Measurements from ENCODE around the gene MIA. TPM values are rescaled to one million over a fixed set of nuclear protein-coding genes. Genes with fewer than 3 reads are reported as not detected.
"Not testable (repeated sequence)": the region's sequence is repeated elsewhere in the genome, so short reads cannot be mapped to it uniquely, and the experiment has no call there.

The MIA gene
- total RNA-seq, 1 donor from 2014 or later = not detected

DNA sequence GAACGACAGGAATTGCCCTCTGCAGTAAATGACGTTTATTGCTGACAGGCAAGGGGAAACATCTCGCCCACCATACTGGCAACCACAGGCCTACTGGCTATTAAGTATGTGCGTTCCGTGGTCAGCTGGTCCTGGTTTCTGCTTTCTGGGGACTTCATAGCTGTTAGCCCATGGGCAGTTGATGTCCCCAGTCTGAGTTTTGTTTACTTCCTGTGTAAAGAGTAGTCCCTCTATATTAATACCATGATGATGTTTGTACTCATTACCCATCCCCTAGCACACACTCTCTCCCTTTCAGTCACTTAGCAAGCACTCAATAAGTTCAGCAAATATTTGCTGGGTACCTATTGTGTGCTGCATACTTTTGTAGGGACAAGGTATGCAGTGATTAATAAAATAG, 6.5 kb upstream of the MIA start:
- Histone ChIP-seq H3K36me3 (no peaks in the 10 kb centered on the region), H3K9ac (no peak overlapping the region), H3F3A (ENCODE audit: low read depth) (peaks cover 25% of the 10 kb centered on the region), H2AFZ (replicated peaks) (no peak overlapping the region), H4K20me1 (ENCODE audit: low read depth) (peaks cover 12% of the 10 kb centered on the region), H3K79me2 (ENCODE audit: low read depth) (no peaks in the 10 kb centered on the region), H3K4me3 (no peak overlapping the region), H3K9me3 (ENCODE audit: low read depth) (no peaks in the 10 kb centered on the region), H3K4me1 (no peaks in the 10 kb centered on the region), H3K27me3 (no peaks in the 10 kb centered on the region), H3K27ac (no peak overlapping the region), H3K4me2 (no peak overlapping the region)
- TF ChIP-seq, protein P1, sequence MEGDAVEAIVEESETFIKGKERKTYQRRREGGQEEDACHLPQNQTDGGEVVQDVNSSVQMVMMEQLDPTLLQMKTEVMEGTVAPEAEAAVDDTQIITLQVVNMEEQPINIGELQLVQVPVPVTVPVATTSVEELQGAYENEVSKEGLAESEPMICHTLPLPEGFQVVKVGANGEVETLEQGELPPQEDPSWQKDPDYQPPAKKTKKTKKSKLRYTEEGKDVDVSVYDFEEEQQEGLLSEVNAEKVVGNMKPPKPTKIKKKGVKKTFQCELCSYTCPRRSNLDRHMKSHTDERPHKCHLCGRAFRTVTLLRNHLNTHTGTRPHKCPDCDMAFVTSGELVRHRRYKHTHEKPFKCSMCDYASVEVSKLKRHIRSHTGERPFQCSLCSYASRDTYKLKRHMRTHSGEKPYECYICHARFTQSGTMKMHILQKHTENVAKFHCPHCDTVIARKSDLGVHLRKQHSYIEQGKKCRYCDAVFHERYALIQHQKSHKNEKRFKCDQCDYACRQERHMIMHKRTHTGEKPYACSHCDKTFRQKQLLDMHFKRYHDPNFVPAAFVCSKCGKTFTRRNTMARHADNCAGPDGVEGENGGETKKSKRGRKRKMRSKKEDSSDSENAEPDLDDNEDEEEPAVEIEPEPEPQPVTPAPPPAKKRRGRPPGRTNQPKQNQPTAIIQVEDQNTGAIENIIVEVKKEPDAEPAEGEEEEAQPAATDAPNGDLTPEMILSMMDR (IDR thresholded peaks at IDR 0.05) = no peak
- TF ChIP-seq EZH2phosphoT487 (IDR thresholded peaks at IDR 0.05) (no peak), EZH2 (IDR thresholded peaks at IDR 0.05) (no peak)
- Mint-ChIP-seq H3K36me3 (peaks cover 30% of the 10 kb centered on the region), H3K4me1 (no peaks in the 10 kb centered on the region), H3K27me3 (ENCODE audit: insufficient read depth, low read depth) (peaks cover 2% of the 10 kb centered on the region), H3K4me3 (no peak overlapping the region), H3K9me3 (no peaks in the 10 kb centered on the region), H3K27ac (no peak overlapping the region)
- DNase-seq (ENCODE audit: low spot score) = no peak

DNA sequence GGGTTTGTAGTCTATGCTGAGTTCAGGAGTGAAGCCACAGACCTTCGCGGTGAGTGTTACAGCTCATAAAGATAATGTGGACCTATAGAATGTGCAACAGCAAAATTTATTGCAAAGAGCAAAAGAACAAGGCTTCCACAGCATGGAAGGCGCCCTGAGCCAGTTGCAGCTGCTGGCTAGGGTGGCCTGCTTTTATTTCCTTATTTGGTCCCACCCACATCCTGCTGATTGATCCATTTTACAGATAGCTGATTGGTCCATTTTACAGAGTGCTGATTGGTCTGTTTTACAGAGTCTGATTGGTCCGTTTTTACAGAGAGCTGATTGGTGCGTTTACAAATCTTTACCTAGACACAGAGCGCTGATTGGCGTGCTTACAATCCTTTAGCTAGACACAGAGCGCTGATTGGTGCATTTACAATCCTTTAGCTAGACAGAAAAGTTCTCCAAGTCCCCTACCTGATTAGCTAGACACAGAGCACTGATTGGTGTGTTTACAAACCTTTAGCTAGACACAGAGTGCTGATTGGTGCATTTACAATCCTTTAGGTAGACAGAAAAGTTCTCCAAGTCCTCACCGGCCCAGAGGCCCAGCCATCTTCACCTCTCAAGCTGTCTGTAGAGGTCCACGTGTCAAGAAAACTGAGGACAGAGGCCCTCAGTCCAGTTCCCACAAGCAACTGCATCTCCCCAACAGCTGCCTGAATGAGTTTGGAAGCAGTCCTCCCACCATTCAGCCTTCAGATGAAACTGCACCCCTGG, 4.0 kb upstream of the MIA start:
- peaks cover 11% of the 10 kb centered on the region for H3K36me3 Mint-ChIP-seq

GRCh38 chr19:40775632-40776022, 306 bp downstream of the MIA start:
- Histone ChIP-seq H3K27me3 (no peaks in the 10 kb centered on the region), H3K4me1 (peaks cover 4% of the 10 kb centered on the region), H3K79me2 (ENCODE audit: low read depth) (no peaks in the 10 kb centered on the region), H3K9ac (no peak overlapping the region), H3K27ac (no peak overlapping the region), H3F3A (ENCODE audit: low read depth) (peaks cover 26% of the 10 kb centered on the region), H4K20me1 (ENCODE audit: low read depth) (no peaks in the 10 kb centered on the region), H3K36me3 (no peaks in the 10 kb centered on the region), H3K4me2 (no peak overlapping the region), H3K9me3 (ENCODE audit: low read depth) (no peaks in the 10 kb centered on the region), H3K4me3 (no peak overlapping the region), H2AFZ (replicated peaks) (no peak overlapping the region)
- Mint-ChIP-seq H3K4me3 (peak overlapping the region; percentile 75), H3K9me3 (no peaks in the 10 kb centered on the region), H3K27me3 (ENCODE audit: insufficient read depth, low read depth) (peaks cover 2% of the 10 kb centered on the region), H3K27ac (no peak overlapping the region), H3K36me3 (peaks cover 7% of the 10 kb centered on the region), H3K4me1 (peaks cover 18% of the 10 kb centered on the region)
- no peak for DNase-seq (ENCODE audit: low spot score)
- TF ChIP-seq EZH2phosphoT487 (IDR thresholded peaks at IDR 0.05) (no peak), EZH2 (IDR thresholded peaks at IDR 0.05) (no peak)
- TF ChIP-seq, protein P1 (IDR thresholded peaks at IDR 0.05) = no peak

More for the DNA sequence above, 4.0 kb upstream of the MIA start:
- not testable (repeated sequence) for H3K9me3 ChIP-seq (ENCODE audit: low read depth); H3K4me1 Mint-ChIP-seq; H3K27ac ChIP-seq; H3K4me3 ChIP-seq; H3K79me2 ChIP-seq (ENCODE audit: low read depth); DNase-seq (ENCODE audit: low spot score); H3K27me3 ChIP-seq; H3K27me3 Mint-ChIP-seq (ENCODE audit: insufficient read depth, low read depth); H3K4me2 ChIP-seq; H3K9me3 Mint-ChIP-seq; H3K4me1 ChIP-seq; H3F3A ChIP-seq (ENCODE audit: low read depth); H3K36me3 ChIP-seq; H3K9ac ChIP-seq; H4K20me1 ChIP-seq (ENCODE audit: low read depth); H2AFZ ChIP-seq (replicated peaks)
- peak overlapping the region; percentile 37 for H3K27ac Mint-ChIP-seq
- peak overlapping the region; percentile 35 for H3K4me3 Mint-ChIP-seq

DNA sequence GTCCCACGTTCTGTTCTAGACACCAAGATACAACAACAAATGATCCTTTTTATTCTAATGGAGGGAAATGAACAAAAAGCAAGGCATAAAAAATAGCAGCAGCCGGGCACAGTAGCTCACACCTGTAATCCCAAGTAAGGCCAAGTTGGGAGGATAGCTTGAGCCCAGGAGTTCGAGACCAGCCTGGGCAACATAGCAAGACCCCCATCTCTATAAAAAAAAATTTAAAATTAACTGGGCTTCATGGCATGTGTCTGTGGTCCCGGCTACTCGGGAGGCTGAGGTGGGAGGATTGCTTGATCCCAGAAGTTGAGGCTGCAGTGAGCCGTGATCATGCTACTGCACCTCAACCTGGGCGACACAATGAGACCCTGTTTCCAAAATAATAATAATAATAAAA, 1.0 kb downstream of the MIA start:
- Mint-ChIP-seq H3K36me3 (peaks cover 2% of the 10 kb centered on the region), H3K27ac (no peak overlapping the region), H3K4me3 (peak overlapping the region; percentile 85), H3K9me3 (no peaks in the 10 kb centered on the region), H3K4me1 (peaks cover 18% of the 10 kb centered on the region), H3K27me3 (ENCODE audit: insufficient read depth, low read depth) (peaks cover 4% of the 10 kb centered on the region)
- Histone ChIP-seq H3K4me3 (no peak overlapping the region), H3K9me3 (ENCODE audit: low read depth) (no peaks in the 10 kb centered on the region), H2AFZ (replicated peaks) (no peak overlapping the region), H3K27me3 (no peaks in the 10 kb centered on the region), H3F3A (ENCODE audit: low read depth) (peaks cover 26% of the 10 kb centered on the region), H3K4me2 (no peak overlapping the region), H3K79me2 (ENCODE audit: low read depth) (no peaks in the 10 kb centered on the region), H3K36me3 (no peaks in the 10 kb centered on the region), H3K9ac (no peak overlapping the region), H3K4me1 (peaks cover 4% of the 10 kb centered on the region), H4K20me1 (ENCODE audit: low read depth) (no peaks in the 10 kb centered on the region), H3K27ac (no peak overlapping the region)
- no peak for TF ChIP-seq EZH2phosphoT487 (IDR thresholded peaks at IDR 0.05)
- TF ChIP-seq EZH2 (IDR thresholded peaks at IDR 0.05) = no peak
- TF ChIP-seq, protein P1 (IDR thresholded peaks at IDR 0.05) = no peak
- DNase-seq (ENCODE audit: low spot score) = no peak

All from neural progenitor cell (in vitro differentiated cells).